ENCODE results near the gene POU6F2. TPM values are rescaled to one million over a fixed set of nuclear protein-coding genes. Genes with fewer than 3 reads are reported as not detected.
A peak's percentile ranks its signal among the peaks of the same experiment; 100 is the strongest.

The POU6F2 gene
- total RNA-seq, 8 experiments from 2014 or later: 0.15 to 11.1 (median 6.9) TPM; not detected in 1

DNA sequence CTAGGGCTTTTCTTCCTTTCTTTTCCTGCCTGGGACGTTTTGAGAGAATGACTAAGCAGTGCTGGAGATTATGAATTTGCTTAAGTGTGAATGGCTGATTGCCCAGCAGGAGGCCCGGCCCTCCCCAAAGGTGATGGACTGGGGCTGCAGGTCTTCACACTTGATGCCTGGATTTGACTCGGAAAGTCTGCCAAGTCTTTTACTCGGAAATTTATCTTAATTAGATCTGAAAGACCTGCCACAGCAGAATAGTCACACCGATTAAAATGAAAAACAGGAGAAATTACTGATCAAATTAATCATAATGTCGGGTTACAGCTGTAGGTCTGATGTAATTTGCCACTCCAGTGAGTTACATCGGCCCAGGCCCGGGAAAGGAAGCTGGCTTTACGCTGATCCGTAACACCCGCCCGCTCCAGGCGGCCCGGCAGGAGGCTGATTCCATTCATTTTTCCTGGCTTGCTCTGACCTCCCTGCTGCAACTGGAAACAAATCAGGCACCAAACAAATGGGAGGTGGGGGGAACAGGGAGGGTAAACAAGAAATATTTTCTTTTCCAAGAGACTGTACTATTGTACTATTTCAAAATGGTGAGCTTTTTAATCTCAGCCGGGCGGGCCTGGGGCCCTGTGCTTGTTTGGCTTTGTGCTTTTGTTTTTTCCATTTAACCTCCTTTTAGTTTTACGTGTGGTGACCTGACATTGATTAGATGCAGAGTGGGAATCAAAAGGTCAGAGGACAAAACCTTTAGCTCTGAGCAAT is 376.1 kb downstream of the POU6F2 start:
- in situ Hi-C loops (cut with MboI; ENCODE audit: low pct_unique_long_range_greater_than_20kb in 2 of 9, low sequenced_read_pairs in 9 of 9, unreplicated experiment in 9 of 9): no loop called here
- no peak overlapping the region for H3K4me3 ChIP-seq
- ATAC-seq (replicated peaks in 6 of 8): peak; percentile 94 to 98 (median 98)
- peak overlapping the region; percentile 44 to 54 for H3K27ac ChIP-seq
- peaks cover 22 to 23% of the 10 kb centered on the region in 2 donors for H3K4me1 ChIP-seq (replicated peaks in 1 of 2)
- WGBS, 10 experiments: 0 to 100% (median 9%) methylated on average over 1 to 13 of the region's 17 CpGs; no CpG with 5 or more reads in 1 of the 10 experiments

DNA sequence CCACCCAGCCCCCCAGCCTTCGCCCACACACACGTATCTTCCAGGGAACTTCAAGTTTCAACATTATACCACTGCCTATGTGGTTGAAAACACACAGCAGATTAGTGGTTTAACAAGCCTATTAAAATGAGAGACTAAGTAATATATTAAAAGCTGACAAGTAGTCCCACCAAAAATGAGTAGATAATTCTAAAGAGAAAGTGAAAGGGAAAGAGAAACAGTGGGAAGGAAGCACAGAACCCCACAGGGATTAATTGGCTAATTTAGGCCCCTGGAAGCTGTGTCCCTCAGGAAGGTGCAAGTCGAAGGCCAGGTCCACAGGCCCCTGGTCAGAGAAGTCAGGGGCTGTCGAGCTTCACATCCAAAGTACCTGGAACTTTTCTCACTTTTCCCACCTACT is 378.0 kb downstream of the POU6F2 start:
- WGBS, 10 experiments: 0 to 100% (median 88%) methylated on average over 1 to 4 of the region's 4 CpGs; no CpG with 5 or more reads in 4 of the 10 experiments
- no peak overlapping the region for H3K4me3 ChIP-seq
- H3K27ac ChIP-seq: no peak overlapping the region
- in situ Hi-C loops (cut with MboI; ENCODE audit: low pct_unique_long_range_greater_than_20kb in 2 of 9, low sequenced_read_pairs in 9 of 9, unreplicated experiment in 9 of 9): no loop called here
- H3K4me1 ChIP-seq (replicated peaks in 1 of 2): peaks cover 22 to 23% of the 10 kb centered on the region in 2 donors
- no peak for ATAC-seq (replicated peaks in 6 of 8)

DNA sequence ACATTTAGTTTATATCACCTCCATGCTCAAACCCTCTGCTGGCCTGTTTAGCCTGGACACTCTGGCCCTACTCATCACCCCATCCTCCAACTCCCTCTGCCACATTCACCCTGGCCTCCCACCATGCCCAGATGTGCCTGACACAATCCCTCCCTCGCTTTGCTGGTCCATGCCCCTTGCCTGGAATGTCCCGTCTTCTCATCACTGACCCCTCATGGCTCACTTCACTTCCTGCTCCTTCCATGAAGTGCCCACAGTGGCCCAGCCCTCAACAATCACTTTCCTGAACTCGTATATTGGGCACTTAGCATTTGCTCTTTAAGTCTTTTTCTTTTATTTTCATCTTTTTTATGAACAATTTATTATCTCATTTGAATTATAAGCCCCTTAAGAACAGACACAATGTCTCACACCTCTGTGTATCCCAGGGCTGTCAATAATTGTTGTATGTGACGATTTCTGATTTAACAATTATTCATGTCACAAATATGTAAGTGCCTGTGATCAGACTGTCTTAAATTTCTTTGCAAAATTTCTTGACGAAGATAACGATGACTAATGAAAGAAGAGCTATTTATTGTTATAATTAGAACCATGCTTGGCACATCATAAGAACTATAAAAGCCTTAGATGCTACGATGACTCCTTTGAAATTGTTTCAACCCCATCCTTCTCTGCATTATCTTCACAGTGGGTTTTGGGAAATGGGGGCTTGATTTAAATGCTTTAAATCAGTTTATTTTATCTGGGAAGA is 378.6 kb downstream of the POU6F2 start:
- WGBS, 10 experiments: 4 to 94% (median 83%) methylated on average over 2 to 7 of the region's 7 CpGs
- Histone ChIP-seq H3K27ac (no peak overlapping the region), H3K4me3 (no peak overlapping the region), H3K4me1 (replicated peaks in 1 of 2) (peaks cover 22 to 23% of the 10 kb centered on the region in 2 donors)
- ATAC-seq (replicated peaks in 6 of 8): no peak
- in situ Hi-C loops (cut with MboI; ENCODE audit: low pct_unique_long_range_greater_than_20kb in 2 of 9, low sequenced_read_pairs in 9 of 9, unreplicated experiment in 9 of 9): no loop called here

DNA sequence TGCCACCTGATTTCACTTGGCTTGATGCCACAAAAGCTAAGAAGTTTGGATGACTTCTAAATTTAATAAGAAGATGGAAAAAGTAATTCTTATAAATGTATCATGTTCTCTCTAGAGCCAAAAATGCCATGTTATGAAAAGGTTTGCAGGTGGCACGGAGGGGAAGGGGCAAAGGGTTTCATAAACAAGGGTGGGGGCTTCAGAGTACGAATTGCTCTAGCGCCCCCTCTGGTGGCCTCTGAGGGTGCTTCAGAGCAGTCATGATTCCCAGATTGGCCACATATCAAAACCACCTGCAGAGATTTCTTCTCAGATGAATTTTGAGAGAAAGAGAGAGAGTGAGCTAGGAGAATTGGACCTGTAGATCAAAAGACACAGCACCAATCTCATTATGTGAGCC is 379.9 kb downstream of the POU6F2 start:
- Histone ChIP-seq H3K4me1 (replicated peaks in 1 of 2) (peaks cover 21 to 23% of the 10 kb centered on the region in 2 donors), H3K4me3 (no peak overlapping the region), H3K27ac (no peak overlapping the region)
- no peak for ATAC-seq (replicated peaks in 6 of 8)
- 0 to 80% (median 15%) methylated on average over 1 to 2 of the region's 3 CpGs; no CpG with 5 or more reads in 6 of the 10 experiments for WGBS, 10 experiments
- in situ Hi-C loops (cut with MboI; ENCODE audit: low pct_unique_long_range_greater_than_20kb in 2 of 9, low sequenced_read_pairs in 9 of 9, unreplicated experiment in 9 of 9): no loop called here

DNA sequence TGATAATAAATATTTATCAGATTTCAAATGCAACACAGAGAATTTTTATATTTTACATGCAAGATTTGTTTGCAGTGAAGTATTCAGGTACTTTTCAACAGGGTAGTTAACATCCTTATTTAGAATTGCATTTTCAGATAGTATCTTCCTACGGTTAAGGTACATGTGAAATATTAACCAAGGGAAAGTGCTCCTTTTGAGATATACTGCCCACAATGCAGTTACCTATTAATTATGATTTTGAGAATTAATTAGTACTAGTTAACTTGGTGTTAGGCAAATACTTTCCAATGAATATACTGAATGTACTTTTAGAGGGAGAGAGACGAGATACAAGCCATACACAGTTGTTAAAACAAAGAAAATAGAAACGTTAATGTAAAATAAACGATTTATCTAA is 382.3 kb downstream of the POU6F2 start:
- WGBS, 10 experiments: 27 to 90% (median 81%) methylated on average over 2 to 4 of the region's 4 CpGs
- no peak overlapping the region for H3K4me3 ChIP-seq
- H3K27ac ChIP-seq: no peak overlapping the region
- ATAC-seq (replicated peaks in 6 of 8): no peak
- in situ Hi-C loops (cut with MboI; ENCODE audit: low pct_unique_long_range_greater_than_20kb in 2 of 9, low sequenced_read_pairs in 9 of 9, unreplicated experiment in 9 of 9): no loop called here
- peaks cover 0 to 1% of the 10 kb centered on the region in 2 donors for H3K4me1 ChIP-seq (replicated peaks in 1 of 2)

DNA sequence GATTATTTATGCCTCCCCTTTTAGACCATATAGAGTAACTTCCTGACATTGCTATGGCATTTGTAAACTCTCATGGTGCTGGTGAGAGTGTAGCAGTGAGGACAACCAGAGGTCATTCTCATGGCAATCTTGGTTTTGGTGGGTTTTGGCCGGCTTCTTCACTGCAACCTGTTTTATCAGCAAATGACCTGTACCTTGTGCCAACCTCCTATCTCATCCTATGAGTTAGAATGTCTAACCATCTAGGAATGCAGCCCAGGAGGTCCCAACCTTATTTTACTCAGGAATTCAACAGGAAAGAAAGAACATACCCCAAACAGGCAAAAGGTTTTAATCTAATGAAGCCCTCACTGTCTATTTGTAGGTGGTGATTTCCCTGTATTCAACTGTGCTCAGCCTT is 383.1 kb downstream of the POU6F2 start:
- no peak for ATAC-seq (replicated peaks in 6 of 8)
- Histone ChIP-seq H3K4me3 (no peak overlapping the region), H3K27ac (no peak overlapping the region), H3K4me1 (replicated peaks in 1 of 2) (no peaks in the 10 kb centered on the region)
- WGBS, 10 experiments: 50 to 100% (median 100%) methylated on average over 1 of the region's 1 CpG; no CpG with 5 or more reads in 4 of the 10 experiments
- in situ Hi-C loops (cut with MboI; ENCODE audit: low pct_unique_long_range_greater_than_20kb in 2 of 9, low sequenced_read_pairs in 9 of 9, unreplicated experiment in 9 of 9): no loop called here

DNA sequence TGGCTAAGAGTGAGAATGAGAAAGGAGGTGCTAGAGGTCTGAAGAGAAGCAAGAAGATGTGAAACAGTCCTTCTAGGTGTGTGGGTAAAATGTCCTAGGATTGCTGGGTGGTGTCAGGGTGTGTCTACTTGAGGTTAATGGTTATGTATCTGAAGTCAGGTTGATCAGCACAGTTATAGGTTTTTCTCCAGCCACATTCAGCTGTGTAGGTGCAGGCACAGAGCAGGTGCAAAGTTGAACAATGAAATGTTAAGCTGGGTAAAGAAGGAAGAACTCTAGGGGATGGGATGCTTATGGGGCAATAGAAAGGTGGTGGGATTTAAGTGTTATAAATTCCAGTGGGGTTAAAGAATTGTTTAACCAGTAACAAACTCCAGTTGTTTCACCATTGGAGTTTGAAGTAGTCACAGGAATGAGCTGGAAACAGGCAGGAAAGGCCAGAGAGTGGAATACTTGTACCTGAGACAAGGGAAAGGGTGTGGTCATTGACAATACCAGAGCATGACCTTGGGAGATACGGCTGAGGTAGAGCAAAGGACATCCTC is 388.1 kb downstream of the POU6F2 start:
- H3K4me1 ChIP-seq (replicated peaks in 1 of 2): no peaks in the 10 kb centered on the region
- 0 to 83% (median 14%) methylated on average over 1 of the region's 1 CpG; no CpG with 5 or more reads in 6 of the 10 experiments for WGBS, 10 experiments
- in situ Hi-C loops (cut with MboI; ENCODE audit: low pct_unique_long_range_greater_than_20kb in 2 of 9, low sequenced_read_pairs in 9 of 9, unreplicated experiment in 9 of 9): no loop called here
- no peak overlapping the region for H3K4me3 ChIP-seq
- H3K27ac ChIP-seq: no peak overlapping the region
- ATAC-seq (replicated peaks in 6 of 8): no peak

DNA sequence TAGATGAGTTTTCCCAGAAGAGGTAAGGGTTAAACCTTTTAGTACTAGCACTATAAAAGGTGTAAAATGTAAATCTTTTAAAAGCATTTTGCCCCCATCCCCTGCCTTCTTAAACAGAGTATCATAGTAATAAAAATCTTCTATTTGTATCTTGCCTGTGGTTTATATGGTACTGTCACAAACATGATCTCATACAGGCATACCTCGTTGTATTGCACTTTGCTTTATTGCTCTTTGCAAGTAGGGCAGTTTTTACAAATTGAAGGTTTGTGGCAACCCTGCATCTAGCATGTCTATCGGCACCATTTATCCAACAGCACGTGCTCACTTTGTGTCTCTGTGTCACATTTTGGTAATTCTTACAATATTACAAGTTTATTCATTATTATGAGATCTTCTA is 389.7 kb downstream of the POU6F2 start:
- H3K4me1 ChIP-seq (replicated peaks in 1 of 2): no peaks in the 10 kb centered on the region
- 10 to 100% (median 70%) methylated on average over 1 to 3 of the region's 3 CpGs; no CpG with 5 or more reads in 1 of the 10 experiments for WGBS, 10 experiments
- no peak for ATAC-seq (replicated peaks in 6 of 8)

DNA sequence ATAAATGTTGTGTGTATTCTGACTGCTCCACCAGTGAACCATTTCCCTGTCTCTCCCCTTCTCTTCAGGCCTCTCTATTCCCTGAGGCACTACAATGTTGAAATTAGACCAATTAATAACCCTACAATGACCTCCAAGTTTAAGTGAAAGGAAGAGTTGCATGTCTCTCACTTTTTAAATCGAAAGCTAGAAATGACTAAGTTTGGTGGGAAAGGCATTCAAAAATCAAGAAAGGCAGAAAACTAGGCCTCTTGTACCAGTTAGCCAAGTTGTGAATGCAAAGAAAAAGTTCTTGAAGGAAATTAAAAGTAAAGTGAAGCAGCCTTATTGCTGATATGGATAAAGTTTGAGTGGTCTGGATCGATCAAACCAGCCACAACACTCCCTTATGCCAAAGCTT is 390.2 kb downstream of the POU6F2 start:
- ATAC-seq (replicated peaks in 6 of 8): no peak
- in situ Hi-C loops (cut with MboI; ENCODE audit: low pct_unique_long_range_greater_than_20kb in 2 of 9, low sequenced_read_pairs in 9 of 9, unreplicated experiment in 9 of 9): no loop called here
- Histone ChIP-seq H3K4me1 (replicated peaks in 1 of 2) (no peaks in the 10 kb centered on the region), H3K4me3 (no peak overlapping the region), H3K27ac (no peak overlapping the region)
- 0 to 100% (median 85%) methylated on average over 1 to 2 of the region's 2 CpGs; no CpG with 5 or more reads in 2 of the 10 experiments for WGBS, 10 experiments

More for the DNA sequence above, 389.7 kb downstream of the POU6F2 start:
- Histone ChIP-seq H3K27ac (no peak overlapping the region), H3K4me3 (no peak overlapping the region)
- in situ Hi-C loops (cut with MboI; ENCODE audit: low pct_unique_long_range_greater_than_20kb in 2 of 9, low sequenced_read_pairs in 9 of 9, unreplicated experiment in 9 of 9): no loop called here

DNA sequence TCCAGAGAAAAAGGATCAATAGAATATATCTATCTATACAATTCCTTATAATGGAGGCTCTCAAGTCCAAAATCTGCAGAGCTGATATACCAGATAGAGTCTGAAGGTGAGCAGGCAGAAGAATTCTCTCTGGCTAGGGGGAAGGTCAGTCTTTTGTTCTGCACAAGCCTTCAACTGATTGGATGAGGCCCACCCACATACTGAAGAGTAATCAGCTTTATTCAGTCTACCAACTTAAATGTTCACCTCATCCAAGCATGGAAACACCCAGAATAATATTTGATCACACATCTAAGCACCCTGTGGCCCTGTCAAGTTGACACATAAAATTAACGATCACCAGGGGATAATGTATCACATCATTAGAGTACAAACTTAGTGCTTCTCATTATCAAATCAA is 394.7 kb downstream of the POU6F2 start:
- WGBS, 10 experiments: 29 to 78% (median 71%) methylated on average over 1 of the region's 1 CpG; no CpG with 5 or more reads in 6 of the 10 experiments
- H3K4me1 ChIP-seq (replicated peaks in 1 of 2): peaks cover 0 to 2% of the 10 kb centered on the region in 2 donors
- in situ Hi-C loops (cut with MboI; ENCODE audit: low pct_unique_long_range_greater_than_20kb in 2 of 9, low sequenced_read_pairs in 9 of 9, unreplicated experiment in 9 of 9): no loop called here
- no peak overlapping the region for H3K4me3 ChIP-seq
- H3K27ac ChIP-seq: no peak overlapping the region
- no peak for ATAC-seq (replicated peaks in 6 of 8)

DNA sequence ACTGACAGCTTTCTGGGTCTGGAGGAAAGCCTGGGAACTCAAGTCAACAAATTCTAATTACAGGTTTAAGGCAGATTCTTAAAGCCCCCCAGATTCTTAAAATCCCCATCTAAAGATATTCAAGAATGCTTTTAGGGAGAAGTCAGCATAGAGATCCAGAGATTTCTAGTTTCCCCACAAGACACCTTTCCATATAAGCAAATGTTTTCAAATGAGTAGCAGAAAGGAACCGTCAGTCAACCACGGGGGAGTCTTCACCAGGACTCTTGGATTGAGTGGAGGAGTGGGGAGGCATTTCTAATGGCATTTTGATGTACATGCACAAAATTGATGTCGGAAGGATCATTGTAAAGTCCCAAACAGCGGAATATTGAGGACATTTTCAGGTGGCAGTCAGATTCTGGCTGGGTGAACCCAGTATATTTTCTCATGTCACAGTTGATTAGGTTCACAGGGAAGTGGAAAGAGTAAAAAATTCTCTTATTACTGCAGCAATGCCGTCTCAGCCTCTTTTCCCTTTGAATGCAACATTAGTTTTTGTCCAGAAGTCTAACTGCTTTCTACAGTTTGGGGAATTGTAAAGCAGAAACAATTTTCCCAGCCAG is 396.8 kb downstream of the POU6F2 start:
- ATAC-seq (replicated peaks in 6 of 8): no peak
- H3K4me3 ChIP-seq: no peak overlapping the region
- H3K27ac ChIP-seq: no peak overlapping the region
- H3K4me1 ChIP-seq (replicated peaks in 1 of 2): peaks cover 0 to 2% of the 10 kb centered on the region in 2 donors
- 0 to 100% (median 74%) methylated on average over 1 to 5 of the region's 5 CpGs; no CpG with 5 or more reads in 3 of the 10 experiments for WGBS, 10 experiments
- in situ Hi-C loops (cut with MboI; ENCODE audit: low pct_unique_long_range_greater_than_20kb in 2 of 9, low sequenced_read_pairs in 9 of 9, unreplicated experiment in 9 of 9): no loop called here

DNA sequence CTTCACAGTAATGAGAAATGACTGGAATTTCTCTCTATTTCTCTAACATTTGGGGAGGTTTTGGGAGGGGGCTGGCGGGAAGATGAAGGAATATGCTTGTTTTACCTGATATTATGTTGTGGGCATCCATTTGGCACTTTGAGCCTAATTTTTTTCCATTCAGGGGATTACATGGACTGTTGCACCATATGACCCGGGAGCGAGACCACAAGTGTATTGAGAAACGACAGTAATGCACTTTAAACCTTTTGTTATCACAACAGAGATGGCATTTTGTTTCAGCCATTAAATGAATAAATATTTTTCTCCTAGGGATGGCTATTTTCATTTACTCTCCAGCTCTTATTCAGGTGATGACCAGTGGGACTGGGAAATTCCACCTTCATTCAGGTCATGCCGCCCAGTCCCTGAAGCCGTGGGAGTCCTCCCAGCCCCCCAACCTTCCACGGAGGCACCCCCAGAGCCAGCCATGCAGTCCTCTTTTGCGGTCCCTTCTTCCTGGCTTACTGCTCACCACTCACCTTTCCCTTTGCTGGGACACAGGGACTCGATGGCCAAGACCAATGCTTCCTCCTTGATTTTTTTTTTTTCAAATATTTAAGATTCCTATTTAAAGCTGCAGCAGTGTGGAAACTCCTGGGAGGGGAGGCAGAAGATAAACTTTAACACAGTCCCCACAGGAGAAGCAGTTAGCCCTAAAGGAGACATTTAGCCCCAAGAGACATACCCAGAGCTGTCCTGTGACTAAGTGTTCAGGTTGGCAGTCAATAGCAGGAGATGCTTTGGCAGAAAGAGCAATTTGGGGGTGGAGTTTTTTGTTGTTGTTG is 397.6 kb downstream of the POU6F2 start:
- no peak for ATAC-seq (replicated peaks in 6 of 8)
- no peak overlapping the region for H3K27ac ChIP-seq
- peaks cover 0 to 2% of the 10 kb centered on the region in 2 donors for H3K4me1 ChIP-seq (replicated peaks in 1 of 2)
- in situ Hi-C loops (cut with MboI; ENCODE audit: low pct_unique_long_range_greater_than_20kb in 2 of 9, low sequenced_read_pairs in 9 of 9, unreplicated experiment in 9 of 9): no loop called here
- H3K4me3 ChIP-seq: no peak overlapping the region
- WGBS, 10 experiments: 29 to 100% (median 69%) methylated on average over 2 to 9 of the region's 9 CpGs; no CpG with 5 or more reads in 2 of the 10 experiments
